ENCODE results near the gene LINC01488. TPM values are rescaled to one million over a fixed set of nuclear protein-coding genes. Genes with fewer than 3 reads are reported as not detected.

Gene LINC01488
- total and polyA plus RNA-seq, 2 of the 13 experiments (the other 11 are each of a cell fraction or from before 2014, with no cell fraction given), result 0.26 to 0.58 TPM

- TF ChIP-seq ZNF883 (CRISPR knock-in tag; IDR thresholded peaks at IDR 0.05; ENCODE audit: not compliant biosample characterization), result no peak
- 0 out of 2 replicates have a peak, but pooled peaks have one; percentile 35 for TF ChIP-seq ZNF639 (CRISPR knock-in tag; conservative IDR thresholded peaks at IDR 0.05)
- peak; percentile 96 for TF ChIP-seq CBFB (CRISPR knock-in tag; IDR thresholded peaks at IDR 0.05)
- peak; percentile 74; the same call in 1 of the 2 replicates for TF ChIP-seq PATZ1 (CRISPR knock-in tag; IDR thresholded peaks at IDR 0.05)
- no peak for TF ChIP-seq SAFB2 (CRISPR knock-in tag; IDR thresholded peaks at IDR 0.05; ENCODE audit: borderline replicate concordance, low read depth)
- TF ChIP-seq ZNF598 (CRISPR knock-in tag; IDR thresholded peaks at IDR 0.05; ENCODE audit: borderline replicate concordance), result no peak
- TF ChIP-seq GMEB2 (CRISPR knock-in tag; IDR thresholded peaks at IDR 0.05; ENCODE audit: low read depth), result no peak
- TF ChIP-seq ZMAT5 (CRISPR knock-in tag; IDR thresholded peaks at IDR 0.05; ENCODE audit: borderline replicate concordance, low read depth), result no peak
- no peak for TF ChIP-seq NFYC (CRISPR knock-in tag; IDR thresholded peaks at IDR 0.05)
- peak; percentile 94 for TF ChIP-seq ZSCAN29 (CRISPR knock-in tag; conservative IDR thresholded peaks at IDR 0.05)
- TF ChIP-seq TFDP1 (CRISPR knock-in tag; IDR thresholded peaks at IDR 0.05; ENCODE audit: borderline replicate concordance), result peak; percentile 68; the same call in 1 of the 2 replicates
- TF ChIP-seq RARA (CRISPR knock-in tag; IDR thresholded peaks at IDR 0.05), result peak; percentile 62
- TF ChIP-seq ARID5B (CRISPR knock-in tag; IDR thresholded peaks at IDR 0.05), result peak; percentile 80
- peak; percentile 37 for TF ChIP-seq HDAC1 (CRISPR knock-in tag; IDR thresholded peaks at IDR 0.05)
- peak; percentile 35 for TF ChIP-seq SKI (IDR thresholded peaks at IDR 0.05; ENCODE audit: partially characterized antibody)
- peak; percentile 47 for TF ChIP-seq TFDP2 (CRISPR knock-in tag; IDR thresholded peaks at IDR 0.05)
Measured at GRCh38 chr11:69497221-69497787, 15.8 kb downstream of the LINC01488 start (continued).
